BLaER1 treated with 17β-estradiol and CSF1 and Interleukin-3, amounts not matched to agents 10 nM and 100 nM (cell line): Measurements from ENCODE around the gene SRSF4.
"Not testable (repeated sequence)": the region's sequence is repeated elsewhere in the genome, so short reads cannot be mapped to it uniquely, and the experiment has no call there.

Experiments
- H3K27ac ChIP-seq, 11 experiments: shearing (Covaris generic); formaldehyde crosslinking; 2 replicates each; pipeline ENCODE4 v1.8.1; 2022
- H3K27me3 ChIP-seq, 11 experiments: shearing (Covaris generic); formaldehyde crosslinking; 2 replicates each; pipeline ENCODE4 v1.8.1; 2022
- H3K36me3 ChIP-seq, 11 experiments: shearing (Covaris generic); formaldehyde crosslinking; 2 replicates each; pipeline ENCODE4 v1.8.1; 2022
- H3K4me1 ChIP-seq, 10 experiments: shearing (Covaris generic); formaldehyde crosslinking; 2 replicates each; pipeline ENCODE4 v1.8.1; 2022
- H3K4me2 ChIP-seq, 11 experiments: shearing (Covaris generic); formaldehyde crosslinking; 2 replicates each; pipeline ENCODE4 v1.8.1; 2022
- H3K4me3 ChIP-seq, 10 experiments: shearing (Covaris generic); formaldehyde crosslinking; 2 replicates each; pipeline ENCODE4 v1.8.1; 2022
- H3K9ac ChIP-seq, 11 experiments: shearing (Covaris generic); formaldehyde crosslinking; 2 replicates each; pipeline ENCODE4 v1.8.1; 2022
- H3K9me3 ChIP-seq, 11 experiments: shearing (Covaris generic); formaldehyde crosslinking; replicated peaks in 1 of 11; 2 replicates each; pipeline ENCODE4 v1.8.1; 2022
- H4K20me1 ChIP-seq, 11 experiments: shearing (Covaris generic); formaldehyde crosslinking; 2 replicates each; pipeline ENCODE4 v1.8.1; 2022
- Cebpa-rat ChIP-seq, 11 experiments: shearing (Covaris generic); IDR thresholded peaks; 2 replicates each; pipeline ENCODE4 v1.8.1; 2022

Gene SRSF4

GRCh38 chr1:29145739-29146437, 35.8 kb downstream of the SRSF4 start:
- H3K27ac ChIP-seq: no peak overlapping the region
- no peaks in the 10 kb centered on the region for H3K4me1 ChIP-seq
- no peaks in the 10 kb centered on the region for H3K9me3 ChIP-seq
- H4K20me1 ChIP-seq: peaks cover 33 to 82% (median 61%) of the 10 kb centered on the region in 11 experiments; a peak in 21 of 22 replicates
- TF ChIP-seq Cebpa-rat (IDR thresholded peaks at IDR 0.05): no peak
- H3K4me3 ChIP-seq: no peak overlapping the region
- H3K9ac ChIP-seq: no peak overlapping the region
- H3K36me3 ChIP-seq: peaks cover 63 to 79% (median 70%) of the 10 kb centered on the region in 11 experiments
- H3K4me2 ChIP-seq: no peak overlapping the region
- H3K27me3 ChIP-seq: no peaks in the 10 kb centered on the region

GRCh38 chr1:29144178-29144577, 37.5 kb downstream of the SRSF4 start:
- Histone ChIP-seq H3K9ac (no peak overlapping the region), H3K27me3 (no peaks in the 10 kb centered on the region), H4K20me1 (peaks cover 19 to 65% (median 46%) of the 10 kb centered on the region in 11 experiments; a peak in 21 of 22 replicates), H3K4me2 (no peak overlapping the region), H3K27ac (no peak overlapping the region), H3K4me1 (no peaks in the 10 kb centered on the region), H3K4me3 (no peak overlapping the region), H3K9me3 (no peaks in the 10 kb centered on the region), H3K36me3 (peaks cover 46 to 62% (median 53%) of the 10 kb centered on the region in 11 experiments)
- TF ChIP-seq Cebpa-rat (IDR thresholded peaks at IDR 0.05): no peak

GRCh38 chr1:29142714-29143113, 39.0 kb downstream of the SRSF4 start:
- H3K9me3 ChIP-seq: no peaks in the 10 kb centered on the region
- no peak overlapping the region for H3K9ac ChIP-seq
- H3K27ac ChIP-seq: no peak overlapping the region
- no peaks in the 10 kb centered on the region for H3K4me1 ChIP-seq
- H3K4me2 ChIP-seq: no peak overlapping the region
- no peaks in the 10 kb centered on the region; a peak in 1 of 22 replicates for H3K27me3 ChIP-seq
- no peak overlapping the region for H3K4me3 ChIP-seq
- peaks cover 13 to 51% (median 31%) of the 10 kb centered on the region in 11 experiments; a peak in 21 of 22 replicates for H4K20me1 ChIP-seq
- TF ChIP-seq Cebpa-rat (IDR thresholded peaks at IDR 0.05): no peak
- H3K36me3 ChIP-seq: peaks cover 31 to 47% (median 38%) of the 10 kb centered on the region in 11 experiments

- peaks cover 0 to 26% (median 19%) of the 10 kb centered on the region in 11 experiments; a peak in 16 of 22 replicates for H4K20me1 ChIP-seq
- H3K9me3 ChIP-seq: no peaks in the 10 kb centered on the region
- H3K4me1 ChIP-seq: peaks cover 12 to 31% (median 28%) of the 10 kb centered on the region in 10 experiments; a peak in 18 of 20 replicates
- no peak overlapping the region for H3K27ac ChIP-seq
- no peaks in the 10 kb centered on the region for H3K36me3 ChIP-seq
- peak overlapping the region in 8 of 11 experiments; percentile 0 to 43 (median 35); a peak in 13 of 22 replicates for H3K4me2 ChIP-seq
- H3K4me3 ChIP-seq: no peak overlapping the region
- H3K27me3 ChIP-seq: peaks cover 34 to 55% (median 51%) of the 10 kb centered on the region in 11 experiments
- no peak for TF ChIP-seq Cebpa-rat (IDR thresholded peaks at IDR 0.05)
- no peak overlapping the region for H3K9ac ChIP-seq
Measured at GRCh38 chr1:29136391-29136915, 45.2 kb downstream of the SRSF4 start.

GRCh38 chr1:29134695-29135028, 47.0 kb downstream of the SRSF4 start:
- Histone ChIP-seq H3K9me3 (no peaks in the 10 kb centered on the region), H3K27me3 (peaks cover 34 to 55% (median 52%) of the 10 kb centered on the region in 11 experiments), H3K27ac (no peak overlapping the region), H3K4me2 (peak overlapping the region; percentile 18 to 71 (median 38); a peak in 19 of 22 replicates), H3K9ac (0 out of 22 replicates have a peak overlapping the region, but pooled peaks of 2 of the 11 experiments have one; percentile 10 to 27), H4K20me1 (peaks cover 0 to 26% (median 18%) of the 10 kb centered on the region in 11 experiments; a peak in 16 of 22 replicates), H3K4me3 (peak overlapping the region in 4 of 10 experiments; percentile 23 to 51 (median 38); a peak in 6 of 20 replicates), H3K36me3 (no peaks in the 10 kb centered on the region), H3K4me1 (peaks cover 12 to 40% (median 36%) of the 10 kb centered on the region in 10 experiments; a peak in 19 of 20 replicates)
- TF ChIP-seq Cebpa-rat (IDR thresholded peaks at IDR 0.05): no peak

GRCh38 chr1:29133861-29134694, 47.6 kb downstream of the SRSF4 start:
- H3K27me3 ChIP-seq: peaks cover 34 to 55% (median 52%) of the 10 kb centered on the region in 11 experiments
- 0 out of 22 replicates have a peak overlapping the region, but pooled peaks of 2 of the 11 experiments have one; percentile 10 to 27 for H3K9ac ChIP-seq
- no peak overlapping the region for H3K27ac ChIP-seq
- H3K9me3 ChIP-seq: no peaks in the 10 kb centered on the region
- H3K4me1 ChIP-seq: peaks cover 12 to 44% (median 42%) of the 10 kb centered on the region in 10 experiments; a peak in 19 of 20 replicates
- no peaks in the 10 kb centered on the region for H3K36me3 ChIP-seq
- H3K4me2 ChIP-seq: peak overlapping the region; percentile 18 to 71 (median 38); a peak in 20 of 22 replicates
- peak overlapping the region in 4 of 10 experiments; percentile 23 to 51 (median 38); a peak in 6 of 20 replicates for H3K4me3 ChIP-seq
- TF ChIP-seq Cebpa-rat (IDR thresholded peaks at IDR 0.05): no peak
- peaks cover 0 to 26% (median 18%) of the 10 kb centered on the region in 11 experiments; a peak in 16 of 22 replicates for H4K20me1 ChIP-seq

- Histone ChIP-seq H3K4me1 (peaks cover 12 to 42% (median 36%) of the 10 kb centered on the region in 10 experiments; a peak in 19 of 20 replicates), H3K27me3 (peaks cover 38 to 73% (median 66%) of the 10 kb centered on the region in 11 experiments), H4K20me1 (peaks cover 0 to 28% (median 18%) of the 10 kb centered on the region in 11 experiments; a peak in 16 of 22 replicates)
- H3K4me2 ChIP-seq, H3K9me3 ChIP-seq, H3K4me3 ChIP-seq, H3K27ac ChIP-seq, H3K9ac ChIP-seq, H3K36me3 ChIP-seq: not testable (repeated sequence)
Measured at GRCh38 chr1:29131056-29131455, 50.6 kb downstream of the SRSF4 start.

- peaks cover 12 to 32% (median 26%) of the 10 kb centered on the region in 10 experiments; a peak in 19 of 20 replicates for H3K4me1 ChIP-seq
- peak overlapping the region in 2 of 11 experiments; percentile 3 to 43; a peak in 1 of 22 replicates for H3K27ac ChIP-seq
- H3K4me2 ChIP-seq: peak overlapping the region; percentile 12 to 76 (median 65); a peak in 19 of 22 replicates
- no peak overlapping the region for H3K4me3 ChIP-seq
- H3K9ac ChIP-seq: peak overlapping the region in 1 of 11 experiments; percentile 18; a peak in 2 of 22 replicates
- no peaks in the 10 kb centered on the region for H3K9me3 ChIP-seq
- peaks cover 0 to 26% (median 17%) of the 10 kb centered on the region in 11 experiments; a peak in 16 of 22 replicates for H4K20me1 ChIP-seq
- no peaks in the 10 kb centered on the region for H3K36me3 ChIP-seq
- no peak for TF ChIP-seq Cebpa-rat (IDR thresholded peaks at IDR 0.05)
- peaks cover 38 to 73% (median 68%) of the 10 kb centered on the region in 11 experiments for H3K27me3 ChIP-seq
Measured at GRCh38 chr1:29129916-29130315, 51.8 kb downstream of the SRSF4 start.
